Calu3 (cell line): ENCODE data around the gene BICDL1. TPM values are rescaled to one million over a fixed set of nuclear protein-coding genes. Genes with fewer than 3 reads are reported as not detected.
"Not testable (repeated sequence)": the region's sequence is repeated elsewhere in the genome, so short reads cannot be mapped to it uniquely, and the experiment has no call there.

Source experiments
- BruUV-seq: library from RNA; stranded (reverse); fragments of 400-500 nt; replicated peaks from 2 replicates; lab custom pipeline; 2021; lab: Mats Ljungman, UMichigan
- CTCF ChIA-PET: fragments of 300-600 bp; sonication (Branson Sonifier 250); formaldehyde crosslinking; loops from one replicate; lab custom pipeline; 2022; ENCODE audit warnings: antibody characterized with exemption; lab: Charles Lee
- DNase-seq: peaks from one replicate; pipeline ENCODE4 v3.0.0; 2022
- H3K27ac Mint-ChIP-seq: one replicate; pipeline ENCODE4 v1.8.0; 2022; ENCODE audit warnings: mixed read lengths; ENCODE audit not compliant: unreplicated experiment
- H3K27me3 Mint-ChIP-seq: one replicate; pipeline ENCODE4 v1.8.0; 2022; ENCODE audit warnings: mixed read lengths; ENCODE audit not compliant: unreplicated experiment
- H3K36me3 Mint-ChIP-seq: one replicate; pipeline ENCODE4 v1.8.0; 2022; ENCODE audit warnings: mild to moderate bottlenecking, moderate library complexity, mixed read lengths; ENCODE audit not compliant: insufficient read depth, unreplicated experiment
- H3K4me1 Mint-ChIP-seq: one replicate; pipeline ENCODE4 v1.8.0; 2022; ENCODE audit warnings: mild to moderate bottlenecking, low read depth, mixed read lengths; ENCODE audit not compliant: unreplicated experiment
- H3K4me3 Mint-ChIP-seq: one replicate; pipeline ENCODE4 v1.8.0; 2022; ENCODE audit warnings: mild to moderate bottlenecking, low read depth, moderate library complexity, mixed read lengths; ENCODE audit not compliant: unreplicated experiment
- H3K9me3 Mint-ChIP-seq: one replicate; pipeline ENCODE4 v1.8.0; 2022; ENCODE audit warnings: low read depth, mixed read lengths; ENCODE audit not compliant: unreplicated experiment
- intact Hi-C: fragments of 100-400 bp; cut with micrococcal nuclease; formaldehyde crosslinking; loops from one replicate; pipeline ENCODE4 v1.10.0; 2022; ENCODE audit not compliant: unreplicated experiment
- total RNA-seq: library from RNA; stranded (reverse); gene quantifications from 2 replicates; pipeline ENCODE4 v1.2.3, GENCODE V29; 2022
- TF ChIP-seq, protein P1 (sequence below): fragments of 200-600 bp; IDR thresholded peaks from one replicate; pipeline ENCODE4 v1.8.0; 2022; ENCODE audit warnings: antibody characterized with exemption; ENCODE audit not compliant: unreplicated experiment

BICDL1 gene
- total RNA-seq, 1 experiment from 2014 or later: 25.7 TPM

DNA sequence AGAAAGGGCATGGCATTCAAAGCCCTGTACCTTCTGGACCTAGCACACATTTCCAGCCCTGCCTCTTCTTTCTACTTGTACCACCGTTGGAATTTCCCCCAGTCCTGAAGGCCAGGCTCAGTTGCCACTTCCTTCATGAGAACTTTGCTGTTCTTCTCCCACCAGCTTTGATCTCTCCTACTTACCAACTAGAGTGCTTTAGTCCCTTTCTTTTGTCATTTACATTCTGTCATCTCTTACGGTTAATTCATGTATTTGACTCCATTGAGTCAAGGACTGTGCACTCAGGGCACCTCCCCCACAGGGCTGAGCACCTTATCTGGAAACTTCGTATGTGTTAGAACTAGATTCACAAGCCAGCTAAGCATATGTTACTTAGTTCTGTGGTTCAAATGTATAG is 26.3 kb downstream of the BICDL1 start:
- Mint-ChIP-seq H3K4me1 (peaks cover 30% of the 10 kb centered on the region), H3K4me3 (no peak overlapping the region), H3K27ac (no peak overlapping the region), H3K36me3 (peaks cover 4% of the 10 kb centered on the region), H3K27me3 (no peaks in the 10 kb centered on the region), H3K9me3 (no peaks in the 10 kb centered on the region)
- no peak for DNase-seq
- CTCF ChIA-PET: no interaction called here
- intact Hi-C loops: no loop called here
- TF ChIP-seq, protein P1, sequence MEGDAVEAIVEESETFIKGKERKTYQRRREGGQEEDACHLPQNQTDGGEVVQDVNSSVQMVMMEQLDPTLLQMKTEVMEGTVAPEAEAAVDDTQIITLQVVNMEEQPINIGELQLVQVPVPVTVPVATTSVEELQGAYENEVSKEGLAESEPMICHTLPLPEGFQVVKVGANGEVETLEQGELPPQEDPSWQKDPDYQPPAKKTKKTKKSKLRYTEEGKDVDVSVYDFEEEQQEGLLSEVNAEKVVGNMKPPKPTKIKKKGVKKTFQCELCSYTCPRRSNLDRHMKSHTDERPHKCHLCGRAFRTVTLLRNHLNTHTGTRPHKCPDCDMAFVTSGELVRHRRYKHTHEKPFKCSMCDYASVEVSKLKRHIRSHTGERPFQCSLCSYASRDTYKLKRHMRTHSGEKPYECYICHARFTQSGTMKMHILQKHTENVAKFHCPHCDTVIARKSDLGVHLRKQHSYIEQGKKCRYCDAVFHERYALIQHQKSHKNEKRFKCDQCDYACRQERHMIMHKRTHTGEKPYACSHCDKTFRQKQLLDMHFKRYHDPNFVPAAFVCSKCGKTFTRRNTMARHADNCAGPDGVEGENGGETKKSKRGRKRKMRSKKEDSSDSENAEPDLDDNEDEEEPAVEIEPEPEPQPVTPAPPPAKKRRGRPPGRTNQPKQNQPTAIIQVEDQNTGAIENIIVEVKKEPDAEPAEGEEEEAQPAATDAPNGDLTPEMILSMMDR: no peak
- no TSS peak for BruUV-seq

DNA sequence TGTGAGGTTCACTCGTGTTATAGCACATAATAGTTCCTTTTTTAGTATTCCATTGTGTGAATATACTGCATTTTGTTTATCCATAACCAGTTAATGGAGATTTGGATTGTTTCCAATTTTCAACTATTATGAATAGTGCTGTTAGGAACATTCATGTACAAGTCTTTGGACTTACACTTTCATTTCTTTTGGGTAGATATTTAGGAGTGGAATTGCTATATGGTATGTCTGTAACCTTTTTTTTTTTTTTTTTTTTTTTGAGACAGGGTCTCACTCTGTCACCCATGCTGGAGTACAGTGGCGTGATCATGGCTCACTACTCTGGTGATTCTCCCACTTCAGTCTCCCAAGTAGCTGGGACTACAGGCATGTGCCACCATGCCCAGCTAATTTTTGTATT is 27.2 kb downstream of the BICDL1 start:
- H3K4me3 Mint-ChIP-seq, H3K36me3 Mint-ChIP-seq, intact Hi-C loops, H3K27me3 Mint-ChIP-seq, H3K9me3 Mint-ChIP-seq, DNase-seq, CTCF ChIA-PET, BruUV-seq, H3K27ac Mint-ChIP-seq: not testable (repeated sequence)
- peaks cover 24% of the 10 kb centered on the region for H3K4me1 Mint-ChIP-seq

DNA sequence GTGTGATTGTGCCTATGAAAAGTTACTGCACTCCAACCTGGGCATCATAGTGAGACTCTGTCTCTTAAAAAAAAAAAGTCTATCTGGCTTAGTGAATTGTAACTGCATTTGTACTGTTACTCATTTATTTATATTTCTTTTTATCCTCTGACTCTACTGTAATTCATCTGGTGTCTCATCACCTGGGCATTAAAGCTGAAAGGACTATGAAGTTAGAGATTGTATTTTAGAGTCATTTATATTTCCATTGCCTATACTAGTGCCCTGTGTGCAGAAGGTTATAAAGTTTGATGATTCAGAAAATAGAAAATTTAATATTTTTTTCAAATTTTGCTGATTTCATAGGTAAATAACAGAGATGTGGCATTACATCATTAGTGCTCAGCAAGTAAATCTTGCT is 30.2 kb downstream of the BICDL1 start:
- DNase-seq: no peak
- no peaks in the 10 kb centered on the region for H3K9me3 Mint-ChIP-seq
- TF ChIP-seq, protein P1: no peak
- H3K4me3 Mint-ChIP-seq: no peak overlapping the region
- no TSS peak for BruUV-seq
- no peaks in the 10 kb centered on the region for H3K27me3 Mint-ChIP-seq
- peaks cover 4% of the 10 kb centered on the region for H3K36me3 Mint-ChIP-seq
- no peak overlapping the region for H3K27ac Mint-ChIP-seq
- intact Hi-C loops: no loop called here
- CTCF ChIA-PET: no interaction called here
- peaks cover 12% of the 10 kb centered on the region for H3K4me1 Mint-ChIP-seq

DNA sequence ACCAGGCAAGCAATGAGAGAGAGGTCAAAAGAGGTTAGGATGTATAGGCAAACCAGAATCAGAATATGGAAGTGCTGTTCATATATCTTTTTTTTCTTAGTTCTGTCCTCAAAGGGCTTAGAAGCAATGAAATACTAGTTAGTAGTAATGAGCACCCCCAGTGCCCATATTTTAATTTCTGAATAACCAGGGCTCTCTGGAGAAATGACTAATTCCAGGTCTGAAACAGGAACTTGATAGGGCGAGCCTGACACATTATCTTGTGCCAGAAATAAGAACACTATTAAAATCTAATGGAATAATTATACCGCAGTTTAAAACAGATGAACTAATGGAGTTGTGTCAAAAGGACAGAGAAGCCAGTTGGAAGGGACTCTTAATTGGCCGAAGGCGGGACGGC is 30.9 kb downstream of the BICDL1 start:
- no peak for DNase-seq
- no peak overlapping the region for H3K4me3 Mint-ChIP-seq
- no peak overlapping the region for H3K27ac Mint-ChIP-seq
- BruUV-seq: no TSS peak
- TF ChIP-seq, protein P1: no peak
- H3K27me3 Mint-ChIP-seq: no peaks in the 10 kb centered on the region
- peaks cover 4% of the 10 kb centered on the region for H3K36me3 Mint-ChIP-seq
- CTCF ChIA-PET: no interaction called here
- H3K9me3 Mint-ChIP-seq: no peaks in the 10 kb centered on the region
- peaks cover 8% of the 10 kb centered on the region for H3K4me1 Mint-ChIP-seq
- intact Hi-C loops: no loop called here

DNA sequence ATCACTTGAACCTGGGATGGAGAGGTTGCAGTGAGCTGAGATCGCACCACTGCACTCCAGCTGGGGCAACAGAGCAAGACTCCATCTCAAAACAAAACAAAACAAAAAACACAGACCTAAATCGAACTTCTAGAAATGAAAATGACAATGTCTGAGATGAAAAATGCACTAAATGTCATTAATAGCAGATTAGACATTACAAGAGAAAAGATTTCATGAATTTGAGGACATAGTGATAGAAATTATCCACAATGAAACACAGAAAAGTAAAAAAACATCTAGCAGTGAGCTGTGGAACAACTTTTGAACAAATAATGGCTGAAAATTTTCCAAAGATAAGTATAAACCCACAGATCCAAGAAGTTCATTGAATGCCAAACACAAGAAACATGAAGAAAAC is 35.2 kb downstream of the BICDL1 start:
- DNase-seq: no peak
- Mint-ChIP-seq H3K9me3 (no peaks in the 10 kb centered on the region), H3K36me3 (no peaks in the 10 kb centered on the region), H3K4me3 (no peak overlapping the region), H3K4me1 (no peaks in the 10 kb centered on the region), H3K27me3 (no peaks in the 10 kb centered on the region), H3K27ac (no peak overlapping the region)
- CTCF ChIA-PET: no interaction called here
- BruUV-seq: no TSS peak
- TF ChIP-seq, protein P1: no peak
- intact Hi-C loops: no loop called here
